HepG2 (cell line): Measurements from ENCODE around the gene TESK1. TPM values are rescaled to one million over a fixed set of nuclear protein-coding genes. Genes with fewer than 3 reads are reported as not detected.

Experiments used
- BCL6 ChIP-seq: IDR thresholded peaks from 2 replicates; pipeline ENCODE4 v1.6.1; 2016; ENCODE audit warnings: missing genetic modification reagents, missing compliant biosample characterization
- EP300 ChIP-seq, 3 experiments: sonication (generic) in 1 of 3; formaldehyde crosslinking in 1 of 3; IDR thresholded peaks; 2 replicates each; pipeline versions ENCODE4 v1.5.1 to v1.6.1; 2011 to 2020; ENCODE audit warnings: low read depth in 2 of 3, low read length in 2 of 3, borderline replicate concordance in 1 of 3, improper control_type of control experiment in 1 of 3, mild to moderate bottlenecking in 1 of 3, missing genetic modification reagents in 1 of 3, moderate library complexity in 1 of 3
- ESRRA ChIP-seq: sonication (generic); formaldehyde crosslinking; IDR thresholded peaks from 2 replicates; pipeline ENCODE4 v1.5.1; 2020; ENCODE audit warnings: mild to moderate bottlenecking, low read depth, missing genetic modification reagents
- FOXA1 ChIP-seq, 2 experiments: fragments of 450-650 bp in 1 of 2; sonication (generic) in 1 of 2; formaldehyde crosslinking in 1 of 2; IDR thresholded peaks; 2 replicates each; pipeline versions ENCODE4 v1.4.0 to v1.6.1; 2016 to 2020; ENCODE audit warnings: missing genetic modification reagents in 1 of 2
- GATAD2A ChIP-seq: IDR thresholded peaks from 2 replicates; pipeline ENCODE4 v1.6.1; 2016
- HNF4A ChIP-seq: sonication (generic); formaldehyde crosslinking; IDR thresholded peaks from 2 replicates; pipeline ENCODE4 v1.4.0; 2020; ENCODE audit warnings: missing genetic modification reagents
- HNRNPUL1 ChIP-seq: fragments of 200-400 bp; formaldehyde crosslinking; IDR thresholded peaks from 2 replicates; pipeline ENCODE4 v1.6.1; 2017; ENCODE audit warnings: low read depth, mild to moderate bottlenecking, low read length, moderate library complexity
- NFE2L1 ChIP-seq: sonication (generic); formaldehyde crosslinking; IDR thresholded peaks from 2 replicates; pipeline ENCODE4 v1.4.0; 2020; ENCODE audit warnings: missing genetic modification reagents, mild to moderate bottlenecking, borderline replicate concordance
- RARA ChIP-seq: IDR thresholded peaks from 2 replicates; pipeline ENCODE4 v1.6.1; 2016; ENCODE audit warnings: missing genetic modification reagents, missing compliant biosample characterization
- RXRB ChIP-seq: IDR thresholded peaks from 2 replicates; pipeline ENCODE4 v1.6.1; 2016; ENCODE audit warnings: borderline replicate concordance, missing genetic modification reagents, missing compliant biosample characterization
- SIX1 ChIP-seq: sonication (generic); formaldehyde crosslinking; IDR thresholded peaks from 2 replicates; pipeline ENCODE4 v1.4.0; 2020; ENCODE audit warnings: missing genetic modification reagents, borderline replicate concordance
- ZBTB7A ChIP-seq: sonication (generic); formaldehyde crosslinking; IDR thresholded peaks from 2 replicates; pipeline ENCODE4 v1.8.0; 2022; ENCODE audit warnings: mild to moderate bottlenecking, missing genetic modification reagents
- ZNF12 ChIP-seq: sonication (generic); formaldehyde crosslinking; IDR thresholded peaks from 2 replicates; pipeline ENCODE4 v1.5.0; 2020; ENCODE audit warnings: missing genetic modification reagents
- ZNF143 ChIP-seq: sonication (generic); formaldehyde crosslinking; IDR thresholded peaks from 2 replicates; pipeline ENCODE4 v1.4.0; 2020; ENCODE audit warnings: missing genetic modification reagents
- ZNF326 ChIP-seq: sonication (generic); formaldehyde crosslinking; IDR thresholded peaks from 2 replicates; pipeline ENCODE4 v1.4.0; 2020; ENCODE audit warnings: missing genetic modification reagents, borderline replicate concordance
- ZNF589 ChIP-seq: sonication (generic); formaldehyde crosslinking; conservative IDR thresholded peaks from 2 replicates; pipeline ENCODE4 v1.8.0; 2022; ENCODE audit warnings: mild to moderate bottlenecking, moderate library complexity, missing genetic modification reagents
- polyA plus RNA-seq, 8 experiments: library from polyadenylated mRNA; depleted of rRNA in 3 of 8; stranded (reverse) in 7 of 8; unstranded in 1 of 8; fragments of >200 nt; fragmentation: Illumina TruSeq in 4 of 8; extraction: Trizol in 4 of 8; gene quantifications; 2 replicates each; pipeline versions ENCODE4 v1.2.1 to v1.2.3, GENCODE V29; 2011 to 2016; ENCODE audit warnings: low read depth in 4 of 8, missing spikeins in 1 of 8, mixed read lengths in 1 of 8; ENCODE audit not compliant: insufficient read depth in 1 of 8
- total RNA-seq, 5 experiments: library from RNA; depleted of rRNA; stranded (reverse); fragments of >200 nt; fragmentation: Illumina TruSeq; extraction: Trizol; gene quantifications; 2 replicates each; pipeline ENCODE4 v1.2.3, GENCODE V29; 2016; ENCODE audit warnings: low read depth in 1 of 5
- TF ChIP-seq, protein P1 (sequence below): sonication (generic); formaldehyde crosslinking; IDR thresholded peaks from 2 replicates; pipeline ENCODE4 v1.4.0; 2020; ENCODE audit warnings: missing genetic modification reagents
- TF ChIP-seq, protein P2 (sequence below): sonication (generic); IDR thresholded peaks from 2 replicates; pipeline ENCODE4 v1.6.1; 2016; ENCODE audit warnings: low read depth, borderline replicate concordance
- TF ChIP-seq, protein P3 (sequence below): sonication (generic); formaldehyde crosslinking; IDR thresholded peaks from 2 replicates; pipeline ENCODE4 v1.5.0; 2020; ENCODE audit warnings: mild to moderate bottlenecking, missing genetic modification reagents, borderline replicate concordance

TESK1 gene
- total and polyA plus RNA-seq, 2 of the 13 experiments (the other 11 are each of a cell fraction or from before 2014, with no cell fraction given) = 7.3 to 13.6 TPM

DNA sequence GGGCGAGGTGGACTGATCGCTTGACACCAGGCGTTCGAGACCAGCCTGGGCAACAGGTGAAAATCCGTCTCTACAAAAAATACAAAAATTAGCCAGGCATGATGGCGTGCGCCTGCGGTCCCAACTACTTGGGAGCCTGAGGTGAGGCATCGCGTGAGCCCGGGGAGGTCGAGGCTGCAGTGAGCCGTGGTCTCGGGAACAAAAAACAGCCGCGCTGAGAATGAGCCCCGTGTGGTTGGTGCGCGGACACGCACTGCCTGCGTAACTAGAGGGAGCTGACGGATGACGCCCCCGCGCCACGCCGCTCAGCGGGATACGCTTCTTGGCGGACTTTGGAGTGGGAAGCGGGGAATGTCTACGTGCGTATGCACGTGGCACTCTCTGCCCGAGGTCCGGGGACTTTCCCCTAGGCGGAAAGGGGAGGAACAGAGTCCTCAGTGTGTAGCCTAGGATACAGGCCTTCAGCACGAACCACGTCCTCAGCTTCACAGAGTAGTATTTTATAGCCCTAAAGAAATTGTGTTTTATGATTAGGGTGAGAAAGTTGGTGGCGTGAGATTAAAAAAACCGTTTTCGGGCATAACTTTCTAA is 52.6 kb downstream of the TESK1 start, which contains the start of gene RMRP (continued):
- TF ChIP-seq, protein P1, sequence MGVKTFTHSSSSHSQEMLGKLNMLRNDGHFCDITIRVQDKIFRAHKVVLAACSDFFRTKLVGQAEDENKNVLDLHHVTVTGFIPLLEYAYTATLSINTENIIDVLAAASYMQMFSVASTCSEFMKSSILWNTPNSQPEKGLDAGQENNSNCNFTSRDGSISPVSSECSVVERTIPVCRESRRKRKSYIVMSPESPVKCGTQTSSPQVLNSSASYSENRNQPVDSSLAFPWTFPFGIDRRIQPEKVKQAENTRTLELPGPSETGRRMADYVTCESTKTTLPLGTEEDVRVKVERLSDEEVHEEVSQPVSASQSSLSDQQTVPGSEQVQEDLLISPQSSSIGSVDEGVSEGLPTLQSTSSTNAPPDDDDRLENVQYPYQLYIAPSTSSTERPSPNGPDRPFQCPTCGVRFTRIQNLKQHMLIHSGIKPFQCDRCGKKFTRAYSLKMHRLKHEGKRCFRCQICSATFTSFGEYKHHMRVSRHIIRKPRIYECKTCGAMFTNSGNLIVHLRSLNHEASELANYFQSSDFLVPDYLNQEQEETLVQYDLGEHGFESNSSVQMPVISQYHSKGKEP (CRISPR knock-in tag) = no peak
- TF ChIP-seq, protein P2, sequence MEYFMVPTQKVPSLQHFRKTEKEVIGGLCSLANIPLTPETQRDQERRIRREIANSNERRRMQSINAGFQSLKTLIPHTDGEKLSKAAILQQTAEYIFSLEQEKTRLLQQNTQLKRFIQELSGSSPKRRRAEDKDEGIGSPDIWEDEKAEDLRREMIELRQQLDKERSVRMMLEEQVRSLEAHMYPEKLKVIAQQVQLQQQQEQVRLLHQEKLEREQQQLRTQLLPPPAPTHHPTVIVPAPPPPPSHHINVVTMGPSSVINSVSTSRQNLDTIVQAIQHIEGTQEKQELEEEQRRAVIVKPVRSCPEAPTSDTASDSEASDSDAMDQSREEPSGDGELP = peak; percentile 61
- TF ChIP-seq FOXA1 (IDR thresholded peaks at IDR 0.05) (no peak), FOXA1 (CRISPR knock-in tag; IDR thresholded peaks at IDR 0.05) (peak; percentile 47; the same call in 1 of the 2 replicates), RXRB (CRISPR knock-in tag) (peak; percentile 93), SIX1 (CRISPR knock-in tag) (no peak; the same call in none of the 2 replicates), ZNF12 (CRISPR knock-in tag) (0 out of 2 replicates have a peak, but pooled peaks have one; percentile 4), ZBTB7A (CRISPR knock-in tag) (peak; percentile 89), ZNF589 (CRISPR knock-in tag) (peak; percentile 97), NFE2L1 (no peak), ESRRA (peak; percentile 87), RARA (CRISPR knock-in tag) (peak; percentile 49), GATAD2A (CRISPR knock-in tag) (peak; percentile 91), BCL6 (CRISPR knock-in tag) (peak; percentile 71), ZNF143 (CRISPR knock-in tag) (peak; percentile 72; the same call in 1 of the 2 replicates), EP300 (IDR thresholded peaks at IDR 0.05; ENCODE audit: low read depth in 2 of 2, low read length in 2 of 2) (peak in 1 of 2 experiments; percentile 57; a peak in 3 of 4 replicates), EP300 (CRISPR knock-in tag; IDR thresholded peaks at IDR 0.05; ENCODE audit: borderline replicate concordance) (peak; percentile 57; the same call in 1 of the 2 replicates), HNF4A (CRISPR knock-in tag) (peak; percentile 98), HNRNPUL1 (no peak), ZNF326 (CRISPR knock-in tag) (no peak)
- TF ChIP-seq, protein P3, sequence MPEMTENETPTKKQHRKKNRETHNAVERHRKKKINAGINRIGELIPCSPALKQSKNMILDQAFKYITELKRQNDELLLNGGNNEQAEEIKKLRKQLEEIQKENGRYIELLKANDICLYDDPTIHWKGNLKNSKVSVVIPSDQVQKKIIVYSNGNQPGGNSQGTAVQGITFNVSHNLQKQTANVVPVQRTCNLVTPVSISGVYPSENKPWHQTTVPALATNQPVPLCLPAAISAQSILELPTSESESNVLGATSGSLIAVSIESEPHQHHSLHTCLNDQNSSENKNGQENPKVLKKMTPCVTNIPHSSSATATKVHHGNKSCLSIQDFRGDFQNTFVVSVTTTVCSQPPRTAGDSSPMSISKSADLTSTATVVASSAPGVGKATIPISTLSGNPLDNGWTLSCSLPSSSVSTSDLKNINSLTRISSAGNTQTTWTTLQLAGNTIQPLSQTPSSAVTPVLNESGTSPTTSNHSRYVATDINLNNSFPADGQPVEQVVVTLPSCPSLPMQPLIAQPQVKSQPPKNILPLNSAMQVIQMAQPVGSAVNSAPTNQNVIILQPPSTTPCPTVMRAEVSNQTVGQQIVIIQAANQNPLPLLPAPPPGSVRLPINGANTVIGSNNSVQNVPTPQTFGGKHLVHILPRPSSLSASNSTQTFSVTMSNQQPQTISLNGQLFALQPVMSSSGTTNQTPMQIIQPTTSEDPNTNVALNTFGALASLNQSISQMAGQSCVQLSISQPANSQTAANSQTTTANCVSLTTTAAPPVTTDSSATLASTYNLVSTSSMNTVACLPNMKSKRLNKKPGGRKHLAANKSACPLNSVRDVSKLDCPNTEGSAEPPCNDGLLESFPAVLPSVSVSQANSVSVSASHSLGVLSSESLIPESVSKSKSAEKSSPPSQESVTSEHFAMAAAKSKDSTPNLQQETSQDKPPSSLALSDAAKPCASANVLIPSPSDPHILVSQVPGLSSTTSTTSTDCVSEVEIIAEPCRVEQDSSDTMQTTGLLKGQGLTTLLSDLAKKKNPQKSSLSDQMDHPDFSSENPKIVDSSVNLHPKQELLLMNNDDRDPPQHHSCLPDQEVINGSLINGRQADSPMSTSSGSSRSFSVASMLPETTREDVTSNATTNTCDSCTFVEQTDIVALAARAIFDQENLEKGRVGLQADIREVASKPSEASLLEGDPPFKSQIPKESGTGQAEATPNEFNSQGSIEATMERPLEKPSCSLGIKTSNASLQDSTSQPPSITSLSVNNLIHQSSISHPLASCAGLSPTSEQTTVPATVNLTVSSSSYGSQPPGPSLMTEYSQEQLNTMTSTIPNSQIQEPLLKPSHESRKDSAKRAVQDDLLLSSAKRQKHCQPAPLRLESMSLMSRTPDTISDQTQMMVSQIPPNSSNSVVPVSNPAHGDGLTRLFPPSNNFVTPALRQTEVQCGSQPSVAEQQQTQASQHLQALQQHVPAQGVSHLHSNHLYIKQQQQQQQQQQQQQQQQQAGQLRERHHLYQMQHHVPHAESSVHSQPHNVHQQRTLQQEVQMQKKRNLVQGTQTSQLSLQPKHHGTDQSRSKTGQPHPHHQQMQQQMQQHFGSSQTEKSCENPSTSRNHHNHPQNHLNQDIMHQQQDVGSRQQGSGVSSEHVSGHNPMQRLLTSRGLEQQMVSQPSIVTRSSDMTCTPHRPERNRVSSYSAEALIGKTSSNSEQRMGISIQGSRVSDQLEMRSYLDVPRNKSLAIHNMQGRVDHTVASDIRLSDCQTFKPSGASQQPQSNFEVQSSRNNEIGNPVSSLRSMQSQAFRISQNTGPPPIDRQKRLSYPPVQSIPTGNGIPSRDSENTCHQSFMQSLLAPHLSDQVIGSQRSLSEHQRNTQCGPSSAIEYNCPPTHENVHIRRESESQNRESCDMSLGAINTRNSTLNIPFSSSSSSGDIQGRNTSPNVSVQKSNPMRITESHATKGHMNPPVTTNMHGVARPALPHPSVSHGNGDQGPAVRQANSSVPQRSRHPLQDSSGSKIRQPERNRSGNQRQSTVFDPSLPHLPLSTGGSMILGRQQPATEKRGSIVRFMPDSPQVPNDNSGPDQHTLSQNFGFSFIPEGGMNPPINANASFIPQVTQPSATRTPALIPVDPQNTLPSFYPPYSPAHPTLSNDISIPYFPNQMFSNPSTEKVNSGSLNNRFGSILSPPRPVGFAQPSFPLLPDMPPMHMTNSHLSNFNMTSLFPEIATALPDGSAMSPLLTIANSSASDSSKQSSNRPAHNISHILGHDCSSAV (CRISPR knock-in tag) = 0 out of 2 replicates have a peak, but pooled peaks have one; percentile 55
